ENCODE measurements around the gene SLC15A3.

The SLC15A3 gene

GRCh38 chr11:60922906-60923305, 29.1 kb downstream of the SLC15A3 start:
- Mint-ChIP-seq H3K27ac (ENCODE audit: low read depth) (no peak overlapping the region), H3K36me3 (ENCODE audit: insufficient read depth) (peaks cover 21% of the 10 kb centered on the region), H3K27me3 (peaks cover 35% of the 10 kb centered on the region), H3K4me3 (peak overlapping the region; percentile 70), H3K9me3 (no peaks in the 10 kb centered on the region), H3K4me1 (peaks cover 17% of the 10 kb centered on the region)
- DNase-seq (ENCODE audit: low spot score in 2 of 2) = no peak
- no peak for ATAC-seq (replicated peaks; ENCODE audit: extremely low read depth, poor library complexity, severe bottlenecking)

DNA sequence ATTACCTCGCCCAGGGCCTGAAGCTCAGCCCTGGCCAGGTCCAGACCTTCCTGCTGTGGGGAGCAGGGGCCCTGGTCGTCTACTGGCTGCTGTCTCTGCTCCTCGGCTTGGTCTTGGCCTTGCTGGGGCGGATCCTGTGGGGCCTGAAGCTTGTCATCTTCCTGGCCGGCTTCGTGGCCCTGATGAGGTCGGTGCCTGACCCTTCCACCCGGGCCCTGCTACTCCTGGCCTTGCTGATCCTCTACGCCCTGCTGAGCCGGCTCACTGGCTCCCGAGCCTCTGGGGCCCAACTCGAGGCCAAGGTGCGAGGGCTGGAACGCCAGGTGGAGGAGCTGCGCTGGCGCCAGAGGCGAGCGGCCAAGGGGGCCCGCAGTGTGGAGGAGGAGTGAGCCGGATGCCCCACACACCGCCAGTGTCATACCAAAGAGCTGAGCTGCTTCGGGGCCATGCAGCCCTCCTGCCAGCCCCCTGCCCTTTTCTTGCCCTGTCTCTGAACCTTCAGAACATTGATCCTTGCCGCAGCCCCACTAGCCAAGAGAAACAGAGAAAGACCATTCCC, 30.1 kb downstream of the SLC15A3 start:
- no peak for ATAC-seq (replicated peaks; ENCODE audit: extremely low read depth, poor library complexity, severe bottlenecking)
- Mint-ChIP-seq H3K4me3 (no peak overlapping the region), H3K27me3 (peaks cover 24% of the 10 kb centered on the region), H3K9me3 (no peaks in the 10 kb centered on the region), H3K27ac (ENCODE audit: low read depth) (no peak overlapping the region), H3K36me3 (ENCODE audit: insufficient read depth) (peaks cover 21% of the 10 kb centered on the region), H3K4me1 (peaks cover 22% of the 10 kb centered on the region)
- no peak for DNase-seq (ENCODE audit: low spot score in 2 of 2)

DNA sequence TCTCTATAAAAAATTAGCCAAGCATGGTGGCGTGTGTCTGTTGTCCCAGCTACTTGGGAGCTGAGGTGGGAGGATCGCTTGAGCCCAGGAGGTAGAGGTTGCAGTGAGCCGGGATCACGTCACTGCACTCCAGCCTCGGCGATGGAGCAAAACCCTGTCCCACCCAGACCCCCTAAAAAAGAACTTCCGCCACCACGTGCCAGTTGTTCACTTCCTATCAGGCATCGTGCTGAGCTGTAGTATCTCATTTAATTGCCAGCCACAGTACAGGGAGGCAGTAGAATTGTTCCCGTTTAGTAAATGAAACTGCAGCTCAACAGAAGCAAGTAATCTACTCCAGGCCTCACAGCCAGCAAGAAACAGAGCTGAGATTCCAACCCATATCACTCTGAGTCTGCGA, 30.7 kb downstream of the SLC15A3 start:
- H3K4me3 Mint-ChIP-seq = no peak overlapping the region
- DNase-seq (ENCODE audit: low spot score in 2 of 2) (no peak), ATAC-seq (replicated peaks; ENCODE audit: extremely low read depth, poor library complexity, severe bottlenecking) (no peak)
- peaks cover 18% of the 10 kb centered on the region for H3K27me3 Mint-ChIP-seq
- no peaks in the 10 kb centered on the region for H3K9me3 Mint-ChIP-seq
- peaks cover 26% of the 10 kb centered on the region for H3K4me1 Mint-ChIP-seq
- H3K36me3 Mint-ChIP-seq (ENCODE audit: insufficient read depth) = peaks cover 21% of the 10 kb centered on the region
- no peak overlapping the region for H3K27ac Mint-ChIP-seq (ENCODE audit: low read depth)

GRCh38 chr11:60919956-60920355, 32.0 kb downstream of the SLC15A3 start:
- Mint-ChIP-seq H3K4me1 (peaks cover 34% of the 10 kb centered on the region), H3K36me3 (ENCODE audit: insufficient read depth) (peaks cover 23% of the 10 kb centered on the region), H3K27ac (ENCODE audit: low read depth) (no peak overlapping the region), H3K27me3 (peaks cover 9% of the 10 kb centered on the region), H3K9me3 (no peaks in the 10 kb centered on the region), H3K4me3 (no peak overlapping the region)
- ATAC-seq (replicated peaks; ENCODE audit: extremely low read depth, poor library complexity, severe bottlenecking) = no peak
- no peak for DNase-seq (ENCODE audit: low spot score in 2 of 2)

GRCh38 chr11:60919320-60919719, 32.7 kb downstream of the SLC15A3 start:
- peaks cover 36% of the 10 kb centered on the region for H3K4me1 Mint-ChIP-seq

DNA sequence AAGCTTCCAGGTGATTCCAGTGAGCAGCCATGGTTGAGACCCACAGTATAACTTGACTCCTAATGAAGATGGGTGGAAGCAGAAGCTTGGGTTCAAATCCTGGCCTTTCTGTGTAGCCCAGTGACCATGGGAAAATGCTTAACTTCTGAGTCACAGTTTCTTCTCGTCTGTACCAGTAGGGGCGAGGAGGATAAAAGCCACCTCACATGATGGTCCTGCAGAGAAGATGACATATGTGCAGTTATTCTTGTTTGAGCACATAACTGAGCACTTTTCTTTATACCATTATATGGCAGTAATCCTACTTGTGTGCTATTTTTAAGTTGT, 33.1 kb downstream of the SLC15A3 start:
- Mint-ChIP-seq H3K36me3 (ENCODE audit: insufficient read depth) (peaks cover 26% of the 10 kb centered on the region), H3K9me3 (no peaks in the 10 kb centered on the region), H3K27ac (ENCODE audit: low read depth) (no peak overlapping the region), H3K4me3 (no peak overlapping the region), H3K4me1 (peaks cover 40% of the 10 kb centered on the region), H3K27me3 (peaks cover 7% of the 10 kb centered on the region)
- DNase-seq (ENCODE audit: low spot score in 2 of 2) = no peak
- ATAC-seq (replicated peaks; ENCODE audit: extremely low read depth, poor library complexity, severe bottlenecking) = no peak

More at GRCh38 chr11:60919320-60919719, 32.7 kb downstream of the SLC15A3 start:
- Mint-ChIP-seq H3K27me3 (peaks cover 7% of the 10 kb centered on the region), H3K27ac (ENCODE audit: low read depth) (no peak overlapping the region), H3K36me3 (ENCODE audit: insufficient read depth) (peaks cover 23% of the 10 kb centered on the region), H3K9me3 (no peaks in the 10 kb centered on the region), H3K4me3 (no peak overlapping the region)
- DNase-seq (ENCODE audit: low spot score in 2 of 2) (no peak), ATAC-seq (replicated peaks; ENCODE audit: extremely low read depth, poor library complexity, severe bottlenecking) (no peak)

DNA sequence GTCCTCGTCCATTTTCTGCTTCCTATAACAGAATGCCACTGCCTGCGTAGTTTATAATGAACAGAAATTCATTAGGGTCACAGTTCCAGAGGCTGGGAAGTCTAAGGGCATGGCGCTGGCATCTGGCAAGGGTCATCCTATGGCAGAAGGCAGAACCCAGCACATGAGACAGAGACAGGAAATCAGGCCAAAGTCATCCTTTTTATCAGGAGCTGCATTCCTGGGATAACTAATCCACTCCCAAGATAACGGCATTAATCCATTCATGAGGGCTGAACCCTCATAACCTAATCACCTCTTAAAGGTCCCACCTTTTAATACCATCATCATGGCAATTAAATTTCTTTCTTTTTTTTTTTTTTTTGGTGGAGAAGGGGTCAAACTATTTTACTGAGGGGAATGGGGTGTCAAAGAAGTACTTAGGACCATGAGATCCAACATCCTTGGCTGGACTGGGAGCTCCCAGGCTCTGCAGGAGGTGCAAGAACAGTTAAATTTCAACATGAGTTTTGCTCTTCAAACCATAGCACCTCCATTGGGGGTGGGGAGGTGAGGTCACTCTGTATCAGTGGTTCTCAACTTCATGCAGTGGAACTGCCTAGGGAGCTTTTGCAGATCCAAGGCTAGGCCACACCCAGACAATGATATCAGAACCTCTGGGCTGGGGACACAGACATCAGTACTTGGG, 33.6 kb downstream of the SLC15A3 start:
- H3K27ac Mint-ChIP-seq (ENCODE audit: low read depth) = no peak overlapping the region
- no peaks in the 10 kb centered on the region for H3K9me3 Mint-ChIP-seq
- no peak for DNase-seq (ENCODE audit: low spot score in 2 of 2)
- no peak for ATAC-seq (replicated peaks; ENCODE audit: extremely low read depth, poor library complexity, severe bottlenecking)
- peaks cover 3% of the 10 kb centered on the region for H3K27me3 Mint-ChIP-seq
- no peak overlapping the region for H3K4me3 Mint-ChIP-seq
- peaks cover 43% of the 10 kb centered on the region for H3K4me1 Mint-ChIP-seq
- H3K36me3 Mint-ChIP-seq (ENCODE audit: insufficient read depth) = peaks cover 29% of the 10 kb centered on the region

DNA sequence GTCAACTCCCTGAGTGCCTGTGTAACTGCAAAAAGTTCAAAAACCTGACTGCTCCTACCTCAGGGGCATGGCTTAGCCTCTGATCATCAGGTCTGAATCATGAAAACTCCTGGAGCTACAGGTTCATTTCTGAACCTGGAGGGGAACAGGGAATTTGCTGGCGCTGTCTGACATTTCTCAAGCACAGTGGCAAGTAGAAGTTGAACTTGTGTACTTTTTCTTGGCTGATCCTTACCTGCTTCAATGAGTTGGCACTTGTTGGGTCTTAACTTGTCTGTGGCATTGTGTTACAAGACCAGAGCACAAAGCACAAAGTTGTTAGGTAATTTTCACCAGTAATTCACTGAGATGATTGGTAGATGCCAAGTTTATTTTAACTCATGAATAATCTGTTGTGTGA, 34.7 kb downstream of the SLC15A3 start:
- Mint-ChIP-seq H3K4me1 (peaks cover 42% of the 10 kb centered on the region), H3K4me3 (no peak overlapping the region), H3K27me3 (no peaks in the 10 kb centered on the region), H3K9me3 (no peaks in the 10 kb centered on the region), H3K27ac (ENCODE audit: low read depth) (no peak overlapping the region), H3K36me3 (ENCODE audit: insufficient read depth) (peaks cover 31% of the 10 kb centered on the region)
- no peak for ATAC-seq (replicated peaks; ENCODE audit: extremely low read depth, poor library complexity, severe bottlenecking)
- DNase-seq (ENCODE audit: low spot score in 2 of 2) = no peak

DNA sequence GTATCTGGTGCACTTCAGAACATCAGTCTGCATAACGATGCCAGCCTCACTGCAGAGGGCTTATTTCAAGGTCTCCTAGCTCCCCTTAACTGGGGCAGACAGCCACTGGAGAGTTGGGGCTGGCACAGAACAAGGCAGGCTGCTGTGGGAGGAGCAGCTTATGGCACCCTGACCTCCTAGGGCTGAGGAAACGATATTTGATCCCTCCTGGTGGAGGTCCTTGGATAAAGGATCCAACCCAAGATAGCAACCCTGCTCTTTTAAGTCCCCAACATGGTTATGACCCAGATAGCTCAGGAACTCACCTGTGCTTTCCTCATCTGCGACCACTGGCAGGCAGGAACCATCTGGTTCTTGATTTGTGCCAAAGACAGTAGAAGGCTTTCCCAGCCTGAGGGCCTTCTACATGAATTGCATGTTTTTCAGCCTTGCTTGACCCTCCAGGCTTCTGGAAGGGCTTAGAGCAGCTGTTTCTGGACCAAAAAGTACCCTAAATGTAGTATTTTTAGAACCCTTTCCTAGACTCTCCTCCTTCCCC, 35.2 kb downstream of the SLC15A3 start:
- Mint-ChIP-seq H3K27ac (ENCODE audit: low read depth) (no peak overlapping the region), H3K36me3 (ENCODE audit: insufficient read depth) (peaks cover 31% of the 10 kb centered on the region), H3K9me3 (no peaks in the 10 kb centered on the region), H3K4me1 (peaks cover 45% of the 10 kb centered on the region), H3K4me3 (peak overlapping the region; percentile 3), H3K27me3 (no peaks in the 10 kb centered on the region)
- DNase-seq (ENCODE audit: low spot score in 2 of 2) (no peak), ATAC-seq (replicated peaks; ENCODE audit: extremely low read depth, poor library complexity, severe bottlenecking) (no peak)

- peaks cover 57% of the 10 kb centered on the region for H3K4me1 Mint-ChIP-seq
- DNase-seq (ENCODE audit: low spot score in 2 of 2) (peak; percentile 44 to 63), ATAC-seq (replicated peaks; ENCODE audit: extremely low read depth, poor library complexity, severe bottlenecking) (peak; percentile 52)
- H3K4me3 Mint-ChIP-seq = peak overlapping the region; percentile 95
- no peaks in the 10 kb centered on the region for H3K9me3 Mint-ChIP-seq
- H3K27ac Mint-ChIP-seq (ENCODE audit: low read depth) = peak overlapping the region; percentile 79
- peaks cover 24% of the 10 kb centered on the region for H3K36me3 Mint-ChIP-seq (ENCODE audit: insufficient read depth)
- no peaks in the 10 kb centered on the region for H3K27me3 Mint-ChIP-seq
These were observed 36.6 kb downstream of the SLC15A3 start for GRCh38 chr11:60915248-60915914.

- no peak for DNase-seq (ENCODE audit: low spot score in 2 of 2)
- Mint-ChIP-seq H3K27ac (ENCODE audit: low read depth) (peak overlapping the region; percentile 79), H3K36me3 (ENCODE audit: insufficient read depth) (peaks cover 19% of the 10 kb centered on the region), H3K4me1 (peaks cover 61% of the 10 kb centered on the region), H3K4me3 (peak overlapping the region; percentile 95), H3K9me3 (no peaks in the 10 kb centered on the region), H3K27me3 (no peaks in the 10 kb centered on the region)
- no peak for ATAC-seq (replicated peaks; ENCODE audit: extremely low read depth, poor library complexity, severe bottlenecking)
These were observed 37.2 kb downstream of the SLC15A3 start for GRCh38 chr11:60914633-60915247.

GRCh38 chr11:60913793-60914632, 38.0 kb downstream of the SLC15A3 start, which contains the start of gene TMEM109:
Gene TMEM109 (plus strand): TSS chr11:60914158. CDS start chr11:60919694, 5,536 bp downstream.
- peak; percentile 57 for ATAC-seq (replicated peaks; ENCODE audit: extremely low read depth, poor library complexity, severe bottlenecking)
- Mint-ChIP-seq H3K4me1 (peaks cover 61% of the 10 kb centered on the region), H3K27ac (ENCODE audit: low read depth) (peak within 1 kb of the TSS; percentile 95), H3K9me3 (no peaks in the 10 kb centered on the region), H3K27me3 (no peaks in the 10 kb centered on the region), H3K36me3 (ENCODE audit: insufficient read depth) (peaks cover 13% of the 10 kb centered on the region), H3K4me3 (peak within 1 kb of the TSS; percentile 95)
- DNase-seq (ENCODE audit: low spot score in 2 of 2) = peak; percentile 74 to 79
